ENCODE measurements around the gene THRA.

THRA gene, protein sequence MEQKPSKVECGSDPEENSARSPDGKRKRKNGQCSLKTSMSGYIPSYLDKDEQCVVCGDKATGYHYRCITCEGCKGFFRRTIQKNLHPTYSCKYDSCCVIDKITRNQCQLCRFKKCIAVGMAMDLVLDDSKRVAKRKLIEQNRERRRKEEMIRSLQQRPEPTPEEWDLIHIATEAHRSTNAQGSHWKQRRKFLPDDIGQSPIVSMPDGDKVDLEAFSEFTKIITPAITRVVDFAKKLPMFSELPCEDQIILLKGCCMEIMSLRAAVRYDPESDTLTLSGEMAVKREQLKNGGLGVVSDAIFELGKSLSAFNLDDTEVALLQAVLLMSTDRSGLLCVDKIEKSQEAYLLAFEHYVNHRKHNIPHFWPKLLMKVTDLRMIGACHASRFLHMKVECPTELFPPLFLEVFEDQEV

DNA sequence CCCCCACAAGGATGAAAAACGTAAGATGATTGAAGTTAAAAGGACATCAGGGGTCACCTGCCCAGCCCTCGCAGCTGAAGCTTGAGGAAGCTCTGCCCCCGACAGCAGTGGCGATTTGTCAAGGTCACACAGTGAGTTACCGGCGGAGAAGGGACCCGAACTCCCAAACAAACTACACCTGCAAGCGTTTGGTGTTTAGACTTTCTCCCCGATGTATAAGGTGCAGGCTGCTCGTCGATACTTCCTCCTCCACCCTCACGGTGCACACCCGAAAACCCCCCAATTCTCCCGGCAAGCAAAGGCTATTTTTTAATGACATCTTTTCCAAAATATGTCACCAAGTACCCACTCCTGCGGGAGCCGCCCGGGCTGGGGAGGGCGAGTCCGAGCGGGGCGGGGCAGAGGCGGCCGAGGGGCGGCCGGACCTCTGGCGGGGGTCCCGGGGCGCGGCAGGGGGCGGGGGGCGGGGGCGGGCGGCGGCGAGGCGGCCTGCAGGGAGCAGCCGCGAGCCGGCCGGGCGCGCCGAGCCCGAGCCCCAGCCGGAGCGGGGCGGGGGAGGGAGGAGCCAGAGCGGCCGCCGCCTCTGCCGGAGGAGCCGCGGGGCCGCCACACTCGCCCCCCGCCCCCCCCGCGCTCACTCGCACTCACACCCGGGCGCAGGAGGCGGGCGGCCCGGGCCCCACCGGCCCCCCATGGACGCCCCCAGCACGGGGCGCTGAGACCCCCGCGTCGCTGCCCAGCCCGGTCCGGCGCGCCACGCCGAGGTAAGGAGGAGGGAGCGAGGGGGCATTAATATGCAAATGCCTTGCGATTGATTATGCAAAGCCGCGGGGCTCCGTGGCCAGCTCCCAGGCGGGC is at the start of gene THRA:
TSS of gene THRA (plus strand) at position 637 of the 858 bp plus-strand sequence. CDS start 11,524 bp downstream, outside the sequence.
- DNase-seq (ENCODE audit: low spot score): no peak

DNA sequence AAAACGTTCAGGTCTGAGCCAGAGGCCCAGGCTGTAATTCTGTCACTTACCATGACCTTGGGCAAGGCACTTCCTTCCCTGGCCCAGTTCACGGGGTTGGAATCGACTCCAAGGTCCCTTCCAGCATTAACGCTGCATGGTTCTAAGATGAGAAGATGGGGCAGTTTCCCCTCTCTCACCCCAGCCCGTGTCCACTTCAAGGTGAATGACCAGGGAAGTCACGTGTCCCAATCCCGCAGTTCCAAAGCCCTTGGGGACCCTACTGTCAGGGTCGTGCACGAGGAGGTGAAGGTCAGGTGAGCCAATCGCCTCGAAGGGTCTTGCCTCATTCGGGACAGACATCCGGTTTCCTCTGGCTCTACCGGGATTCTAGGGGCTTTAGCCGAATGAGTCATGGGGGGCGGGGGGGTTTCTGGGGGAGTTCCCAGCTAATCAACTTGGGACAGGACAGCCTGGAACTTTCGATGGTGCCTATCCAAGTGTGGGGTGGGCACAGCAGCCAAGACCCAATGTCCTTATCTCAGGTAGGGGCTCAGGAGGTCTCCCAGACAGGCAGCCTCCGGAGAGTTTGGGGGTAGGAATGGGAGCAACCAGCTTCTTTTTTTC is 48.3 kb upstream of the THRA start:
- no peak for DNase-seq (ENCODE audit: low spot score)

- DNase-seq (ENCODE audit: low spot score): no peak
Measured at GRCh38 chr17:40015005-40015997, 47.5 kb upstream of the THRA start, which contains the start of gene CSF3. TSS of gene CSF3 (plus strand) at chr17:40015440. CDS start at chr17:40015475, 35 bp downstream.

DNA sequence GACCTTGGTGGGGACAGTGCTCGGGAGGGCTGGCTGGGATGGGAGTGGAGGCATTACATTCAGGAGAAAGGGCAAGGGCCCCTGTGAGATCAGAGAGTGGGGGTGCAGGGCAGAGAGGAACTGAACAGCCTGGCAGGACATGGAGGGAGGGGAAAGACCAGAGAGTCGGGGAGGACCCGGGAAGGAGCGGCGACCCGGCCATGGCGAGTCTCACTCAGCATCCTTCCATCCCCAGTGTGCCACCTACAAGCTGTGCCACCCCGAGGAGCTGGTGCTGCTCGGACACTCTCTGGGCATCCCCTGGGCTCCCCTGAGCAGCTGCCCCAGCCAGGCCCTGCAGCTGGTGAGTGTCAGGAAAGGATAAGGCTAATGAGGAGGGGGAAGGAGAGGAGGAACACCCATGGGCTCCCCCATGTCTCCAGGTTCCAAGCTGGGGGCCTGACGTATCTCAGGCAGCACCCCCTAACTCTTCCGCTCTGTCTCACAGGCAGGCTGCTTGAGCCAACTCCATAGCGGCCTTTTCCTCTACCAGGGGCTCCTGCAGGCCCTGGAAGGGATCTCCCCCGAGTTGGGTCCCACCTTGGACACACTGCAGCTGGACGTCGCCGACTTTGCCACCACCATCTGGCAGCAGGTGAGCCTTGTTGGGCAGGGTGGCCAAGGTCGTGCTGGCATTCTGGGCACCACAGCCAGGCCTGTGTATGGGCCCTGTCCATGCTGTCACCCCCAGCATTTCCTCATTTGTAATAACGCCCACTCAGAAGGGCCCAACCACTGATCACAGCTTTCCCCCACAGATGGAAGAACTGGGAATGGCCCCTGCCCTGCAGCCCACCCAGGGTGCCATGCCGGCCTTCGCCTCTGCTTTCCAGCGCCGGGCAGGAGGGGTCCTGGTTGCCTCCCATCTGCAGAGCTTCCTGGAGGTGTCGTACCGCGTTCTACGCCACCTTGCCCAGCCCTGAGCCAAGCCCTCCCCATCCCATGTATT is 46.5 kb upstream of the THRA start:
- no peak for DNase-seq (ENCODE audit: low spot score)

DNA sequence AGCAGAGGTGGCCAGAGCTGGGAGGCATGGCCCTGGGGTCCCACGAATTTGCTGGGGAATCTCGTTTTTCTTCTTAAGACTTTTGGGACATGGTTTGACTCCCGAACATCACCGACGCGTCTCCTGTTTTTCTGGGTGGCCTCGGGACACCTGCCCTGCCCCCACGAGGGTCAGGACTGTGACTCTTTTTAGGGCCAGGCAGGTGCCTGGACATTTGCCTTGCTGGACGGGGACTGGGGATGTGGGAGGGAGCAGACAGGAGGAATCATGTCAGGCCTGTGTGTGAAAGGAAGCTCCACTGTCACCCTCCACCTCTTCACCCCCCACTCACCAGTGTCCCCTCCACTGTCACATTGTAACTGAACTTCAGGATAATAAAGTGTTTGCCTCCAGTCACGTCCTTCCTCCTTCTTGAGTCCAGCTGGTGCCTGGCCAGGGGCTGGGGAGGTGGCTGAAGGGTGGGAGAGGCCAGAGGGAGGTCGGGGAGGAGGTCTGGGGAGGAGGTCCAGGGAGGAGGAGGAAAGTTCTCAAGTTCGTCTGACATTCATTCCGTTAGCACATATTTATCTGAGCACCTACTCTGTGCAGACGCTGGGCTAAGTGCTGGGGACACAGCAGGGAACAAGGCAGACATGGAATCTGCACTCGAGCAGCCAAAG is 45.2 kb upstream of the THRA start:
- no peak for DNase-seq (ENCODE audit: low spot score)

GRCh38 chr17:40018211-40019121 is 44.3 kb upstream of the THRA start:
- DNase-seq (ENCODE audit: low spot score): no peak

DNA sequence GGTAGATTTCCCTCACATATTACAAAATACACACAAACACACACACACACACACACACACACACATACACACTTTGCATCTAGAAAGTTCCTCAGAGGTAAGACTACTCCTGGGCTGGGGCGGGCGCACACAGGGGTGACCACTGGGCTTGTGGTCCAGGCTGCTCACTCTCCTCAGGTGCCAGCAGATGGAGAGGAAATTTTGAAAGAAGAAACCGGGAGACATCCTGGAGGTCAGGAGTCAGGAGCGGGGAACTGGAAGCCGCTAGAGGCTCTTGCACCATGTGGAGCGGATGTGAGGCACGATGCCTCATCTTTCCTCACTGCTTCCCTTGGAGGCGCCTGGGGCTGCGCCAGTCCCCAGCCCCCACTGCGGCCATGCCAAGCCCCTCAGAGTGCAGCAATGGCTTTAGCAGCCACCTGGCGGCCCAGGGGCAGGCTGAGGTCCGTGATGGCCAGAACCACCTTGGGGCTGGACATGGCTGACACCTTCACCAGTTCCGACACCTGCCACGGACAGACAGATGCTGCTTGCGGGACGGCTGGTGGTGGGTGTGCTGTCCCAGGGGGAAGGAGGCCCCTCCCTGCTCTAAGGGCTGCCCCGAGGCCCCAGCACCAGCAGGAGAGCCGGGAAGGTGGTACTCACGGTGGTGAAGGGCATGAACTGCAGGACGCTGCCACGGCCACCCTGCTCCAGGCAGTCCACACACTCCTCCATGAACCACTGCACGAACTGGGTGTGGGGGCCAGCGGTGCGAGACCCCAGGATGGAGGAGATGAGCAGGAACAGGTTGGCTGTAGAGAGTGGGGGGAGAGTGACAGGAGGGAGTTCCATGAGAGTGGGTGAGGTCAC is 43.4 kb upstream of the THRA start:
- DNase-seq (ENCODE audit: low spot score): no peak

DNA sequence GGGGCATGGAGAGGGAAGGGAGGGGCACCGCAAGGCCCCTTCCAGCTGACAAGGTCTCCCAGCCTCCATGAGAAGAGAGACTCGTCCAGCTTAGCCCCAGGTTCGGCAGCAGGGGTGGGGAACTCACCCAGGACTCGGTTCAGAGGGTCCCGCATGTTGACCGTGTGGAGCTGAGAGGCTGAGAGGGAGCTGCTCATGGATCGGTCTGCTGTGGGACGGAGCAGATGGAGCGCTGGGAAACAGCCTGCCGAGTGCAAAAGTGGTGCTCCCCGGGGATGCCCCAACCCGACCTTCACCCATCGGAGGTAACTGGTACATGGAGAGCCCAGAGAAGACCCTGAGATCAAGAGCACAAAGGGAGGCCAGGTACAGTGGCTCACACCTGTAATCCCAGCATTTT is 42.6 kb upstream of the THRA start:
- DNase-seq (ENCODE audit: low spot score): no peak

- DNase-seq (ENCODE audit: low spot score): peak; percentile 56
Measured at GRCh38 chr17:40021451-40021971, 41.3 kb upstream of the THRA start.

DNA sequence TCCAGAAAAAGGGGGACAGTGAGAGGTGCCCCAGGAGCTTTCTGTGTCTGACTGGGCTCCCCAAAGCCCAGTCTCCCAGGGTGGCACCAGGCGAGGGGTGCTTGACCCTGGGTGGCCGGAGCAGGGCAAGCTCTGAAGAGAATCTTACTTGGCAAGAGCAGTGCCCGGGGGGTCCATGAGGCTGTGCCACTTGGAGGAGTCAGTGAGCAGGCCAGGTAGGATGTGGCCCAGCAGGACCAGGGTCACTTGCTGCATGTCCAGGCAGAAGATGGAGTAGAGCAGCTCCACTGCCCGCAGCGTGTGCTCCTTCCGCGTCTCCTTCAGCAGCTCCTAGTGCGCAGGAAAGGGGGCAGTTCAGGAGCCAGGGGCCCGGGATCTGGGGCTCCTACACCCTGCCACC is 40.3 kb upstream of the THRA start:
- DNase-seq (ENCODE audit: low spot score): no peak

DNA sequence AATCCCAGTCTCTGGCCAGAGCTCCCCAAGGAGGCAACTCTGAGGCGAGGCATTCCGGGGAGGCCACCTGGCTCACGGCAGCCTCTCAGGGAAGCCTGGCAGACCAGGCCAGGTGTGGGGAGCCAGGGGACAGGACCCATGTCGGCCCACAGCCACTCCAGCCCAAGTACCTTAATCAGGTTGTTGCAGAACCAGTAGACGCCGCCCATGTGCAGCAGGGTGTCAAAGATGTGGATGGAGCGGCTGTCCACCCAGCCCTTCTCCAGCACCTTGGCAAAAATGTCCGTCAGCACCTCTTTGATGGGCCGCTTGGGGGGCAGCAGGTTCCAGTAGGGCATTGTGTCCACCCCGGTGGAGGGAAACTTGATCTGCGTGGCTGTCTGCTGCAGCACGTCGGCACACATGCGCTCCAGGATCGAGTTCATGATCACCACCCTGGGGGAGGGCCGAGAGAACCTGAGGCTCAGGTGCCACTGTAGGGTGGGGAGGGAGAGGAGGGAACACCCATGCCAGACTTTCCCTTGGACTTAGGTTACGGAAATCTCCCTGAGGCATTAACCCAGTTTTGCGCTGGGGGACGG is 39.7 kb upstream of the THRA start:
- DNase-seq (ENCODE audit: low spot score): no peak

DNA sequence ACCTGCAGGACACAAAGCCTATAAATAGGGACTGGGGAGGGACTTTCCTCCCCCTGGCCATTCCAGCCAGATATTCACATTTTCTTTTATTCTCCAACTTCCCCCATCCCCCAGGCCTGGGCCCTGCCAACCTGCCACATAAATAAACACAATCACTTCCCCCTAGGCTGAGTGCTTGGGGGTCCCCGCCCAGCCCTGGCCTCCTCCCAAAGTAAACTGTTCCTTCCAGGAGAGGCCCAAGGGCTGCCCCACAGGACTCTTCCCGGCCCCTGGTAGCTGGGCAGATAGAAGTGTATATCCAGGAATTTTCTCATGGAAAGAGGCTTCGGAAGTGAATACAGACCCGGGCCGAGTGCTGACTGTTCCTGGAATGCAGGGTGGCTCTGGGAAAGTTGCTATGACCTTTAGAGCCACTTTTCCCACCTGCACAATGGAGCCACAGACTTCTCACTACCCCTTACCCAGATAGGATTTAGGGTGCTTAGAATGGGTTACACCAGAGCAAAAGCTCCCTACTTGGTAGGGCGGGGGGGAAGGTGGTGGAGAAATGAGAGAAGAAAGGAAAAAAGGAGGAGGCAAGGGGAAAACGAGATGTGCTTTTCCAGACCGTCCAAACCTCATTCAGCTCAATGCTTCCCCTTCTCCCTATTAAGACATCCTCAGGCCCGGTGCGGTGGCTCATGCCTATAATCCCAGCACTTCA is 39.0 kb upstream of the THRA start:
- DNase-seq (ENCODE audit: low spot score): no peak

GRCh38 chr17:40024901-40025300 is 37.9 kb upstream of the THRA start:
- DNase-seq (ENCODE audit: low spot score): no peak

- no peak for DNase-seq (ENCODE audit: low spot score)
Measured at GRCh38 chr17:40025559-40025958, 37.2 kb upstream of the THRA start.

DNA sequence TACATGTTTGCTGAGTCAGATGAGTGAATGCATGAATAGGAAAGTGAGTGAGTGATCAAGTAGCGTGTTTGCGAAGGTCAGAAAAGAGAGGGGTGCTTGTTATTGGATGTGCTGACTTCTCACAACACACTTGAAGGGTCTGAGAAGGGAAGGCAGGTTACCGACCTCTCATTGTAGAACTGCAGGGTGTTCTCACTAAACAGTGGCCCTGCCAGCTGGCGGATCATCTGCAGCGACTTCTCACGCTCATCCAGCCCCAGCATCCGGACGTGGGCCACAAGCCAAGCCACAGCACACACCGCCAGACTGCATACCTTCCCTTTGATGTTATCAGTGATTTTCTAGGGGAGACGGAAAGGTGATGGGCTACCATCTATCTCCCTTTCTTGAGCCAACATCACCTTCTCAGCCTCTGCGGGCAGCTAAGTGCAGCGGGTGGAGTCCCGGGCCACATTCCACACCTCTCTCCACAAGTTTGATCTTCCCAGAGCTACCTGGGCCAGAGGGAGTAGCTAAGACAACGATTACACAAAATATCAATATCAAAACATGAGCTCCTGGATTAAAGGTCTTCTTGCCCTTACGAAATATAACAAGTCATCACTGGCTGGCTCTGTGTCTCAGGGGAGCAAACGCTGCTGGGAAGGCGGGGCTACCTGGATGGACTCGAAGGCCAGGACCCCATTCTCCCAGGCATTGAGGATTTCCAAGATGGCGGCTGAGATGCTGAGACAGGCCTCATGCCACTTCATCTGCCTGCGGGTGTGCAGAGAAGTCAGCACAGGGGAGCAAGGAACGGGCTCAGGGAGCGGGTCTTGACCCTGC is 36.6 kb upstream of the THRA start:
- DNase-seq (ENCODE audit: low spot score): no peak
